GM18526 (cell line): ENCODE measurements around the gene DMXL1.

Experiments
- POLR2A ChIP-seq: IDR thresholded peaks from 3 replicates; pipeline ENCODE4 v1.6.1; 2011; ENCODE audit not compliant: insufficient read length; ENCODE audit errors: extremely low read depth

Gene DMXL1

GRCh38 chr5:119269061-119269944, 198.4 kb downstream of the DMXL1 start:
- no peak for TF ChIP-seq POLR2A

GRCh38 chr5:119270121-119270565, 199.3 kb downstream of the DMXL1 start:
- no peak for TF ChIP-seq POLR2A

- no peak for TF ChIP-seq POLR2A
These were observed 200.3 kb downstream of the DMXL1 start for GRCh38 chr5:119270960-119271757.

- no peak for TF ChIP-seq POLR2A
These were observed 201.2 kb downstream of the DMXL1 start for GRCh38 chr5:119271758-119272730.

GRCh38 chr5:119273391-119273839, 202.5 kb downstream of the DMXL1 start:
- TF ChIP-seq POLR2A, result no peak

- TF ChIP-seq POLR2A, result no peak
These were observed 203.3 kb downstream of the DMXL1 start for GRCh38 chr5:119274030-119274766.

GRCh38 chr5:119274767-119275130, 203.9 kb downstream of the DMXL1 start:
- no peak for TF ChIP-seq POLR2A

GRCh38 chr5:119275146-119275545, 204.3 kb downstream of the DMXL1 start:
- no peak for TF ChIP-seq POLR2A

GRCh38 chr5:119275601-119276173, 204.8 kb downstream of the DMXL1 start:
- no peak for TF ChIP-seq POLR2A

GRCh38 chr5:119276978-119277377, 206.1 kb downstream of the DMXL1 start:
- no peak for TF ChIP-seq POLR2A

GRCh38 chr5:119279093-119279492, 208.2 kb downstream of the DMXL1 start:
- no peak for TF ChIP-seq POLR2A

GRCh38 chr5:119280380-119280779, 209.5 kb downstream of the DMXL1 start:
- no peak for TF ChIP-seq POLR2A

GRCh38 chr5:119282628-119283027, 211.7 kb downstream of the DMXL1 start:
- TF ChIP-seq POLR2A, result no peak

GRCh38 chr5:119284031-119284430, 213.1 kb downstream of the DMXL1 start:
- no peak for TF ChIP-seq POLR2A
